NCI-H226 (cell line): ENCODE measurements around the gene STAP2.

ENCODE experiments used
- DNase-seq: peaks from one replicate; pipeline ENCODE4 v3.0.0-alpha.2; 2015

The STAP2 gene

GRCh38 chr19:4370418-4371041 is 31.9 kb upstream of the STAP2 start:
- DNase-seq: no peak

GRCh38 chr19:4369888-4370260 is 31.2 kb upstream of the STAP2 start:
- no peak for DNase-seq

- DNase-seq: peak; percentile 73
Observed at GRCh38 chr19:4369109-4369887, 30.7 kb upstream of the STAP2 start.

- DNase-seq: peak; percentile 7
Observed at GRCh38 chr19:4368128-4368820, 29.6 kb upstream of the STAP2 start.

GRCh38 chr19:4367781-4368127 is 29.1 kb upstream of the STAP2 start:
- no peak for DNase-seq

GRCh38 chr19:4367336-4367723 is 28.7 kb upstream of the STAP2 start:
- DNase-seq: no peak

- no peak for DNase-seq
Observed at GRCh38 chr19:4366666-4367335, 28.2 kb upstream of the STAP2 start.

- DNase-seq: no peak
Observed at GRCh38 chr19:4365791-4366665, 27.4 kb upstream of the STAP2 start.

- no peak for DNase-seq
Observed at GRCh38 chr19:4365341-4365740, 26.7 kb upstream of the STAP2 start.

- DNase-seq: no peak
Observed at GRCh38 chr19:4363571-4364304, 25.1 kb upstream of the STAP2 start.

GRCh38 chr19:4362831-4363545 is 24.4 kb upstream of the STAP2 start:
- DNase-seq: peak; percentile 17

GRCh38 chr19:4362101-4362828 is 23.6 kb upstream of the STAP2 start:
- no peak for DNase-seq

GRCh38 chr19:4361152-4362046 is 22.8 kb upstream of the STAP2 start:
- no peak for DNase-seq

GRCh38 chr19:4360641-4361151 is 22.1 kb upstream of the STAP2 start:
- no peak for DNase-seq

- DNase-seq: no peak
Observed at GRCh38 chr19:4360081-4360569, 21.5 kb upstream of the STAP2 start.

- no peak for DNase-seq
Observed at GRCh38 chr19:4359627-4360000, 21.0 kb upstream of the STAP2 start.

- no peak for DNase-seq
Observed at GRCh38 chr19:4358709-4359626, 20.3 kb upstream of the STAP2 start.

- no peak for DNase-seq
Observed at GRCh38 chr19:4357921-4358326, 19.3 kb upstream of the STAP2 start.
